GM23338 (cell line): Measurements from ENCODE around the gene OSBPL1A. TPM values are rescaled to one million over a fixed set of nuclear protein-coding genes. Genes with fewer than 3 reads are reported as not detected.

ENCODE experiments used
- CREB1 ChIP-seq: fragments of 250-450 bp; sonication (Bioruptor Pico); IDR thresholded peaks from 2 replicates; pipeline ENCODE4 v1.5.0; 2020; ENCODE audit warnings: low read depth, mild to moderate bottlenecking, moderate library complexity
- EZH2phosphoT487 ChIP-seq: fragments of 200-600 bp; sonication (generic); IDR thresholded peaks from one replicate; pipeline ENCODE4 v1.8.1; 2018; ENCODE audit warnings: antibody characterized with exemption; ENCODE audit not compliant: unreplicated experiment
- JUNB ChIP-seq: IDR thresholded peaks from one replicate; pipeline ENCODE4 v1.6.1; 2016; ENCODE audit warnings: antibody characterized with exemption; ENCODE audit not compliant: unreplicated experiment
- POLR2AphosphoS5 ChIP-seq: IDR thresholded peaks from 2 replicates; pipeline ENCODE4 v1.6.1; 2016; ENCODE audit warnings: antibody characterized with exemption, low read depth
- STAT1 ChIP-seq: IDR thresholded peaks from one replicate; pipeline ENCODE4 v1.6.1; 2016; ENCODE audit warnings: antibody characterized with exemption; ENCODE audit not compliant: unreplicated experiment
- polyA plus RNA-seq: library from polyadenylated mRNA; unstranded; fragments of >200 nt; fragmentation: Nextera tagmentation; extraction: Ambion mirVana; gene quantifications from 2 replicates; pipeline ENCODE4 v1.2.1, GENCODE V29; 2016
- total RNA-seq: library from RNA; depleted of rRNA; stranded (reverse); fragments of >200 nt; shearing (Covaris generic); gene quantifications from 2 replicates; pipeline ENCODE4 v1.2.3, GENCODE V29; 2014
- TF ChIP-seq, protein P1 (sequence below): fragments of 250-450 bp; sonication (Bioruptor Pico); IDR thresholded peaks from 2 replicates; pipeline ENCODE4 v1.5.0; 2020; ENCODE audit warnings: mild to moderate bottlenecking, moderate library complexity
- TF ChIP-seq, protein P2 (sequence below): IDR thresholded peaks from one replicate; pipeline ENCODE4 v1.6.1; 2018; ENCODE audit warnings: antibody characterized with exemption; ENCODE audit not compliant: unreplicated experiment
- TF ChIP-seq, protein P3 (sequence below), 2 experiments: fragments of 200-600 bp in 1 of 2; sonication (generic) in 1 of 2; conservative IDR thresholded peaks; 2 replicates each; pipeline versions ENCODE4 v1.5.1 to v1.6.1; 2016 to 2017; ENCODE audit warnings: antibody characterized with exemption in 2 of 2, low read depth in 2 of 2, mild to moderate bottlenecking in 2 of 2, moderate library complexity in 1 of 2

OSBPL1A gene
- total and polyA plus RNA-seq, 2 experiments from 2014 or later, result 55.6 to 71.4 TPM

DNA sequence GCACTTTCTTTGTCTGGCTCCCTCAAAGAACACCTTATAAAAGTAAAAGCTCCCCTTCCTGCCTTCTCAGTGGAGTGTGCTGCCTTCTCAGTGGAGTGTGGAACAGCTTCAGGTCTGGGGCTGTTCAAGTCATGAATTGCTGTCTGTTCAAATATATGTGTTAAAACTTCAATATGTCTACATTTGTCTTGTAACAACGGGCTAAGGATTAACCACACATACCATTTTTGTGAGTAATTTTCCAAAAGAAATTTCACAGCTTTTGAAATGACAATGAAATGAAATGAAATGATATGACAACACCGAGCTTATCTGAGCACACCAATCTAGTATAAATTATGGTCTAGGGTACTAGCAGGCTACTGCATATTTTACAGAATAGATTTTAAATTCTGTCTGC, 215.8 kb downstream of the OSBPL1A start (continued):
- TF ChIP-seq, protein P1, sequence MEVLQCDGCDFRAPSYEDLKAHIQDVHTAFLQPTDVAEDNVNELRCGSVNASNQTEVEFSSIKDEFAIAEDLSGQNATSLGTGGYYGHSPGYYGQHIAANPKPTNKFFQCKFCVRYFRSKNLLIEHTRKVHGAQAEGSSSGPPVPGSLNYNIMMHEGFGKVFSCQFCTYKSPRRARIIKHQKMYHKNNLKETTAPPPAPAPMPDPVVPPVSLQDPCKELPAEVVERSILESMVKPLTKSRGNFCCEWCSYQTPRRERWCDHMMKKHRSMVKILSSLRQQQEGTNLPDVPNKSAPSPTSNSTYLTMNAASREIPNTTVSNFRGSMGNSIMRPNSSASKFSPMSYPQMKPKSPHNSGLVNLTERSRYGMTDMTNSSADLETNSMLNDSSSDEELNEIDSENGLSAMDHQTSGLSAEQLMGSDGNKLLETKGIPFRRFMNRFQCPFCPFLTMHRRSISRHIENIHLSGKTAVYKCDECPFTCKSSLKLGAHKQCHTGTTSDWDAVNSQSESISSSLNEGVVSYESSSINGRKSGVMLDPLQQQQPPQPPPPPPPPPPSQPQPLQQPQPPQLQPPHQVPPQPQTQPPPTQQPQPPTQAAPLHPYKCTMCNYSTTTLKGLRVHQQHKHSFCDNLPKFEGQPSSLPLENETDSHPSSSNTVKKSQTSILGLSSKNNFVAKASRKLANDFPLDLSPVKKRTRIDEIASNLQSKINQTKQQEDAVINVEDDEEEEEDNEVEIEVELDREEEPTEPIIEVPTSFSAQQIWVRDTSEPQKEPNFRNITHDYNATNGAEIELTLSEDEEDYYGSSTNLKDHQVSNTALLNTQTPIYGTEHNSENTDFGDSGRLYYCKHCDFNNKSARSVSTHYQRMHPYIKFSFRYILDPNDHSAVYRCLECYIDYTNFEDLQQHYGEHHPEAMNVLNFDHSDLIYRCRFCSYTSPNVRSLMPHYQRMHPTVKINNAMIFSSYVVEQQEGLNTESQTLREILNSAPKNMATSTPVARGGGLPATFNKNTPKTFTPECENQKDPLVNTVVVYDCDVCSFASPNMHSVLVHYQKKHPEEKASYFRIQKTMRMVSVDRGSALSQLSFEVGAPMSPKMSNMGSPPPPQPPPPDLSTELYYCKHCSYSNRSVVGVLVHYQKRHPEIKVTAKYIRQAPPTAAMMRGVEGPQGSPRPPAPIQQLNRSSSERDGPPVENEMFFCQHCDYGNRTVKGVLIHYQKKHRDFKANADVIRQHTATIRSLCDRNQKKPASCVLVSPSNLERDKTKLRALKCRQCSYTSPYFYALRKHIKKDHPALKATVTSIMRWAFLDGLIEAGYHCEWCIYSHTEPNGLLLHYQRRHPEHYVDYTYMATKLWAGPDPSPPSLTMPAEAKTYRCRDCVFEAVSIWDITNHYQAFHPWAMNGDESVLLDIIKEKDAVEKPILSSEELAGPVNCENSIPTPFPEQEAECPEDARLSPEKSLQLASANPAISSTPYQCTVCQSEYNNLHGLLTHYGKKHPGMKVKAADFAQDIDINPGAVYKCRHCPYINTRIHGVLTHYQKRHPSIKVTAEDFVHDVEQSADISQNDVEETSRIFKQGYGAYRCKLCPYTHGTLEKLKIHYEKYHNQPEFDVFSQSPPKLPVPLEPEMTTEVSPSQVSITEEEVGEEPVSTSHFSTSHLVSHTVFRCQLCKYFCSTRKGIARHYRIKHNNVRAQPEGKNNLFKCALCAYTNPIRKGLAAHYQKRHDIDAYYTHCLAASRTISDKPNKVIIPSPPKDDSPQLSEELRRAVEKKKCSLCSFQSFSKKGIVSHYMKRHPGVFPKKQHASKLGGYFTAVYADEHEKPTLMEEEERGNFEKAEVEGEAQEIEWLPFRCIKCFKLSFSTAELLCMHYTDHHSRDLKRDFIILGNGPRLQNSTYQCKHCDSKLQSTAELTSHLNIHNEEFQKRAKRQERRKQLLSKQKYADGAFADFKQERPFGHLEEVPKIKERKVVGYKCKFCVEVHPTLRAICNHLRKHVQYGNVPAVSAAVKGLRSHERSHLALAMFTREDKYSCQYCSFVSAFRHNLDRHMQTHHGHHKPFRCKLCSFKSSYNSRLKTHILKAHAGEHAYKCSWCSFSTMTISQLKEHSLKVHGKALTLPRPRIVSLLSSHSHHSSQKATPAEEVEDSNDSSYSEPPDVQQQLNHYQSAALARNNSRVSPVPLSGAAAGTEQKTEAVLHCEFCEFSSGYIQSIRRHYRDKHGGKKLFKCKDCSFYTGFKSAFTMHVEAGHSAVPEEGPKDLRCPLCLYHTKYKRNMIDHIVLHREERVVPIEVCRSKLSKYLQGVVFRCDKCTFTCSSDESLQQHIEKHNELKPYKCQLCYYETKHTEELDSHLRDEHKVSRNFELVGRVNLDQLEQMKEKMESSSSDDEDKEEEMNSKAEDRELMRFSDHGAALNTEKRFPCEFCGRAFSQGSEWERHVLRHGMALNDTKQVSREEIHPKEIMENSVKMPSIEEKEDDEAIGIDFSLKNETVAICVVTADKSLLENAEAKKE (CRISPR knock-in tag), result no peak
- TF ChIP-seq, protein P2, sequence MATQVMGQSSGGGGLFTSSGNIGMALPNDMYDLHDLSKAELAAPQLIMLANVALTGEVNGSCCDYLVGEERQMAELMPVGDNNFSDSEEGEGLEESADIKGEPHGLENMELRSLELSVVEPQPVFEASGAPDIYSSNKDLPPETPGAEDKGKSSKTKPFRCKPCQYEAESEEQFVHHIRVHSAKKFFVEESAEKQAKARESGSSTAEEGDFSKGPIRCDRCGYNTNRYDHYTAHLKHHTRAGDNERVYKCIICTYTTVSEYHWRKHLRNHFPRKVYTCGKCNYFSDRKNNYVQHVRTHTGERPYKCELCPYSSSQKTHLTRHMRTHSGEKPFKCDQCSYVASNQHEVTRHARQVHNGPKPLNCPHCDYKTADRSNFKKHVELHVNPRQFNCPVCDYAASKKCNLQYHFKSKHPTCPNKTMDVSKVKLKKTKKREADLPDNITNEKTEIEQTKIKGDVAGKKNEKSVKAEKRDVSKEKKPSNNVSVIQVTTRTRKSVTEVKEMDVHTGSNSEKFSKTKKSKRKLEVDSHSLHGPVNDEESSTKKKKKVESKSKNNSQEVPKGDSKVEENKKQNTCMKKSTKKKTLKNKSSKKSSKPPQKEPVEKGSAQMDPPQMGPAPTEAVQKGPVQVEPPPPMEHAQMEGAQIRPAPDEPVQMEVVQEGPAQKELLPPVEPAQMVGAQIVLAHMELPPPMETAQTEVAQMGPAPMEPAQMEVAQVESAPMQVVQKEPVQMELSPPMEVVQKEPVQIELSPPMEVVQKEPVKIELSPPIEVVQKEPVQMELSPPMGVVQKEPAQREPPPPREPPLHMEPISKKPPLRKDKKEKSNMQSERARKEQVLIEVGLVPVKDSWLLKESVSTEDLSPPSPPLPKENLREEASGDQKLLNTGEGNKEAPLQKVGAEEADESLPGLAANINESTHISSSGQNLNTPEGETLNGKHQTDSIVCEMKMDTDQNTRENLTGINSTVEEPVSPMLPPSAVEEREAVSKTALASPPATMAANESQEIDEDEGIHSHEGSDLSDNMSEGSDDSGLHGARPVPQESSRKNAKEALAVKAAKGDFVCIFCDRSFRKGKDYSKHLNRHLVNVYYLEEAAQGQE, result no peak
- TF ChIP-seq, protein P3, sequence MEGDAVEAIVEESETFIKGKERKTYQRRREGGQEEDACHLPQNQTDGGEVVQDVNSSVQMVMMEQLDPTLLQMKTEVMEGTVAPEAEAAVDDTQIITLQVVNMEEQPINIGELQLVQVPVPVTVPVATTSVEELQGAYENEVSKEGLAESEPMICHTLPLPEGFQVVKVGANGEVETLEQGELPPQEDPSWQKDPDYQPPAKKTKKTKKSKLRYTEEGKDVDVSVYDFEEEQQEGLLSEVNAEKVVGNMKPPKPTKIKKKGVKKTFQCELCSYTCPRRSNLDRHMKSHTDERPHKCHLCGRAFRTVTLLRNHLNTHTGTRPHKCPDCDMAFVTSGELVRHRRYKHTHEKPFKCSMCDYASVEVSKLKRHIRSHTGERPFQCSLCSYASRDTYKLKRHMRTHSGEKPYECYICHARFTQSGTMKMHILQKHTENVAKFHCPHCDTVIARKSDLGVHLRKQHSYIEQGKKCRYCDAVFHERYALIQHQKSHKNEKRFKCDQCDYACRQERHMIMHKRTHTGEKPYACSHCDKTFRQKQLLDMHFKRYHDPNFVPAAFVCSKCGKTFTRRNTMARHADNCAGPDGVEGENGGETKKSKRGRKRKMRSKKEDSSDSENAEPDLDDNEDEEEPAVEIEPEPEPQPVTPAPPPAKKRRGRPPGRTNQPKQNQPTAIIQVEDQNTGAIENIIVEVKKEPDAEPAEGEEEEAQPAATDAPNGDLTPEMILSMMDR (conservative IDR thresholded peaks at IDR 0.05; ENCODE audit: low read depth in 2 of 2), result no peak
- TF ChIP-seq CREB1 (CRISPR knock-in tag) (no peak), JUNB (no peak), POLR2AphosphoS5 (no peak), EZH2phosphoT487 (no peak), STAT1 (no peak)
